Tibial artery (tissue), 4 donors: ENCODE data around the gene LHPP.

Source experiments
- DNase-seq, 2 donors: peaks; one replicate each; pipeline ENCODE4 v3.0.0-alpha.2; 2019
- H3K27ac ChIP-seq, 2 donors: fragments of 200-600 bp; sonication (generic) in 1 of 2; 1 replicate in 1 of 2; 2 replicates in 1 of 2; pipeline ENCODE4 v1.5.1; 2018 to 2019; ENCODE audit warnings: mild to moderate bottlenecking in 1 of 2
- H3K27me3 ChIP-seq, 2 donors: fragments of 200-600 bp; sonication (generic) in 1 of 2; one replicate each; pipeline versions ENCODE4 v1.5.1 to v1.6.0; 2016 to 2019
- H3K36me3 ChIP-seq, 3 donors: fragments of 200-600 bp; sonication (generic) in 2 of 3; one replicate each; pipeline ENCODE4 v1.5.1; 2016 to 2019; ENCODE audit warnings: mild to moderate bottlenecking in 2 of 3
- H3K4me1 ChIP-seq, 4 donors: fragments of 200-600 bp; sonication (generic) in 2 of 4; 1 replicate in 3 of 4; 2 replicates in 1 of 4; pipeline ENCODE4 v1.5.1; 2016 to 2019
- H3K4me3 ChIP-seq, 2 donors: fragments of 200-600 bp; sonication (generic) in 1 of 2; 1 replicate in 1 of 2; 2 replicates in 1 of 2; pipeline ENCODE4 v1.5.1; 2018 to 2019; ENCODE audit warnings: mild to moderate bottlenecking in 2 of 2
- H3K9me3 ChIP-seq, 3 donors: fragments of 200-600 bp; sonication (generic) in 1 of 3; one replicate each; pipeline ENCODE4 v1.5.1; 2016 to 2019
- CTCF ChIP-seq, 2 experiments: fragments of 200-600 bp in 1 of 2; fragments of 450-650 bp in 1 of 2; IDR thresholded peaks; one replicate each; pipeline ENCODE4 v1.5.1; 2017 to 2019; ENCODE audit warnings: antibody characterized with exemption in 2 of 2, mild to moderate bottlenecking in 1 of 2, moderate library complexity in 1 of 2
- intact Hi-C: fragments of 100-400 bp; cut with DNase I; formaldehyde crosslinking; loops from one replicate; pipeline ENCODE4 v1.15.0; 2023; ENCODE audit warnings: low total_unique reads

LHPP gene

GRCh38 chr10:124660404-124661125 is 198.9 kb downstream of the LHPP start:
- H3K27ac ChIP-seq, result no peak overlapping the region
- no peak overlapping the region for H3K4me3 ChIP-seq
- intact Hi-C loops, result no loop called here
- H3K4me1 ChIP-seq, result peaks cover 0 to 9% (median 0%) of the 10 kb centered on the region in 4 donors
- no peaks in the 10 kb centered on the region for H3K9me3 ChIP-seq
- no peaks in the 10 kb centered on the region for H3K36me3 ChIP-seq
- TF ChIP-seq CTCF (IDR thresholded peaks at IDR 0.05), result no peak
- no peak for DNase-seq
- H3K27me3 ChIP-seq, result no peaks in the 10 kb centered on the region

- TF ChIP-seq CTCF (IDR thresholded peaks at IDR 0.05), result no peak
- no peaks in the 10 kb centered on the region for H3K36me3 ChIP-seq
- intact Hi-C loops, result no loop called here
- no peaks in the 10 kb centered on the region for H3K9me3 ChIP-seq
- no peak for DNase-seq
- peaks cover 0 to 16% (median 0%) of the 10 kb centered on the region in 4 donors for H3K4me1 ChIP-seq
- H3K4me3 ChIP-seq, result no peak overlapping the region
- H3K27me3 ChIP-seq, result no peaks in the 10 kb centered on the region
- H3K27ac ChIP-seq, result no peak overlapping the region
These were observed 200.1 kb downstream of the LHPP start for GRCh38 chr10:124661660-124662180.

- Histone ChIP-seq H3K4me3 (no peak overlapping the region), H3K27ac (no peak overlapping the region), H3K36me3 (no peaks in the 10 kb centered on the region), H3K9me3 (no peaks in the 10 kb centered on the region), H3K4me1 (peaks cover 0 to 13% (median 0%) of the 10 kb centered on the region in 4 donors), H3K27me3 (no peaks in the 10 kb centered on the region)
- DNase-seq, result no peak
- intact Hi-C loops, result no loop called here
- TF ChIP-seq CTCF (IDR thresholded peaks at IDR 0.05), result no peak
These were observed 201.6 kb downstream of the LHPP start for GRCh38 chr10:124663228-124663627.
